Naive B cell (primary cell): ENCODE results near the gene ZNF397. TPM values are rescaled to one million over a fixed set of nuclear protein-coding genes. Genes with fewer than 3 reads are reported as not detected.
"Not testable (repeated sequence)": the region's sequence is repeated elsewhere in the genome, so short reads cannot be mapped to it uniquely, and the experiment has no call there.

Source experiments
- ATAC-seq, 2 donors: fragments of 150-1000 bp; cut with Tn5 transposase; 2 replicates each; pipeline ENCODE4 v1.10.0; 2021; ENCODE audit warnings: low read depth in 2 of 2, mild to moderate bottlenecking in 2 of 2, moderate library complexity in 2 of 2
- DNase-seq: peaks from one replicate; pipeline ENCODE4 v3.0.0; 2022
- H3K27ac Mint-ChIP-seq, 6 donors: one replicate each; pipeline ENCODE4 v1.8.0; 2020 to 2022; ENCODE audit warnings: mild to moderate bottlenecking in 6 of 6, mixed read lengths in 6 of 6, moderate library complexity in 5 of 6, inconsistent platforms in 2 of 6
- H3K27me3 Mint-ChIP-seq, 3 donors: one replicate each; pipeline ENCODE4 v1.8.0; 2021 to 2022; ENCODE audit warnings: mixed read lengths in 3 of 3, mild to moderate bottlenecking in 1 of 3
- H3K36me3 Mint-ChIP-seq, 2 donors: one replicate each; pipeline ENCODE4 v1.8.0; 2020 to 2022; ENCODE audit warnings: mixed read lengths in 2 of 2, inconsistent platforms in 1 of 2, mild to moderate bottlenecking in 1 of 2
- H3K4me1 Mint-ChIP-seq, 3 donors: one replicate each; pipeline ENCODE4 v1.8.0; 2020 to 2022; ENCODE audit warnings: mixed read lengths in 3 of 3, inconsistent platforms in 1 of 3, mild to moderate bottlenecking in 1 of 3, moderate library complexity in 1 of 3
- H3K4me3 Mint-ChIP-seq, 8 donors: one replicate each; pipeline ENCODE4 v1.8.0; 2020 to 2022; ENCODE audit warnings: mild to moderate bottlenecking in 8 of 8, mixed read lengths in 8 of 8, moderate library complexity in 8 of 8, inconsistent platforms in 2 of 8
- H3K9me3 Mint-ChIP-seq, 7 donors: one replicate each; pipeline ENCODE4 v1.8.0; 2020 to 2022; ENCODE audit warnings: mixed read lengths in 7 of 7, mild to moderate bottlenecking in 5 of 7, inconsistent platforms in 2 of 7, moderate library complexity in 1 of 7
- polyA plus RNA-seq, 6 donors: library from polyadenylated mRNA; unstranded; fragments of 300-500 nt; fragmentation: Illumina TruSeq; gene quantifications; one replicate each; pipeline ENCODE4 v1.2.3, GENCODE V29; 2021; ENCODE audit warnings: low read depth in 6 of 6

The ZNF397 gene
- 10 to 100 TPM in 3 of 6 donors, 1 to 10 TPM in 3; 7.7 to 18.1 (median 10.9) TPM for polyA plus RNA-seq

DNA sequence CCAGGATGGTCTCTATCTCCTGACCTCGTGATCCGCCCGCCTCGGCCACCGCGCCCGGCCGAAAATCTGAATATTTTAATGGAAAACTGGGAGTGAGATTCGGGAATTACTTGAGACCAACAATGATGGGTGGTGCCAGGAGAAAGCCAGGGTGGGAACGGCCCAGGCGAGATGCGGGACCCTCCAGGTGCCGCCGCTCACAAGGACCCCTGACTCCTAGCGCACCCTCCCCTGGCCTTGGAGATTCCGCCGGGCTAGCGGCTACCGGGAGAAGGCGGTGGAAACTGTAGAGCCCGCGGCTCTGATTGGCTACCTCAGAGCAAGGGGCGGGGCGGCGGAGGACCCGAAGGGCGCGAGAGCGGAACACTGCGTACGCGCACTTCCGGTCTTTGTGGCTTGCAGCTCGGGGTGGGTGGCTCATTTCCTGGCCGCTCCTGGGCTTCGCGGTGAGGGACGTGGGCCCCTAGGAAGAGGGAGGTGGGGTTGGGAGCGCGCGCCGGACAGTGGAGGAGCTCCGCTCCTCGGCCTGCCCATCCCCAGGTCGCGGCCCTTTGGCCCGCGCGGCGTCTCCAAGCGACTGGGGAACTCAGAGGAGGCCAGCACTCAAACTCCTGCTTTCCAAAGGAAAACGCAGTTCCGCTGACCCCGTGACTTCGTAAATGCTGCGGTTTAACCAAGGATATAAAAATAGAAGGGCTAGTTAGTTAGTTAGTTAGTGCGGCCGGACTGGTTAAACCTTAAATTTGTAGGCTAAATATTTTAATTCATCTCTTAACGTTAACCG, at the start of gene ZNF397:
ZNF397 (plus strand) TSS at position 371 of the 784 bp plus-strand sequence. CDS start 1,437 bp downstream, outside the sequence.
- Mint-ChIP-seq H3K4me1 (peaks cover 25 to 34% (median 33%) of the 10 kb centered on the region in 3 donors), H3K27me3 (no peaks in the 10 kb centered on the region), H3K4me3 (peak within 1 kb of the TSS; percentile 96 to 99 (median 98)), H3K9me3 (peaks cover 11 to 23% (median 21%) of the 10 kb centered on the region in 7 donors), H3K36me3 (peaks cover 28 to 36% of the 10 kb centered on the region in 2 donors), H3K27ac (peak within 1 kb of the TSS; percentile 99 to 100 (median 100))
- peak; percentile 93 for DNase-seq
- ATAC-seq, result peak; percentile 95 to 96

DNA sequence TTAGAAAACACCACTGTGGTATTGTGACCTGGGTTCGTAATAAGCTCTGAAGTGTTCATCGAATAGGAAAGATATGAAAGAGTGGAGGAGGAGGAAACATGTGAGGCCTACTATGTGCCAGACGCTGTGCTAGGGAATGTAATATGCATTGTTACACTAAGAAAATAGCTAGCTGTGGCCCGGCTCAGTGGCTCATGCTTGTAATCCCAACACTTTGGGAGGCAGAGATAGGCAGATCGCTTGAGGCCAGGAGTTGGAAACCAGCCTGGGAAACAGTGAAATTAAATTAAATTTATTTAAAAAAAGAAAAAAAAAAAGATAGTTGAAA, 49.2 kb upstream of the ZNF397 start:
- Mint-ChIP-seq H3K36me3 (no peaks in the 10 kb centered on the region), H3K4me1 (peaks cover 0 to 4% (median 0%) of the 10 kb centered on the region in 3 donors), H3K9me3 (no peaks in the 10 kb centered on the region)

DNA sequence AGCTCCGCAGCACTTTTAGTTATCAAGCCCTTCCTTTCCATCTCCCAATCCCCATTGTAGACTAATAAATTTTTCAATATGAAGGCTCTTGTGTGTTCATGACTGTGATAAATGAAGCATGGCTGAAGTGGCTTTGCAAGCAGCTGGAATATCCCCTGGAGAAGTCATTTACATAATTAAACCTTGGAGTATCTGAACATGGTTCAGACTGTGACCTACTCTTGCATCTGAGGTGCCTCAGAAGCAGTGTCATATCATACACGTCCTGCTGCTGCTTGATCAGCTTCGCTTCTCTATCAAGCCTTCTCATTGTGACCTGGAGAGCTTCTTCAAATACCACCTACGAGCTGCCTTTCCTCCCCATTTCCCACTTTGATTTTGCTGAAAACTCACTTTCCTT, 48.4 kb upstream of the ZNF397 start:
- H3K4me1 Mint-ChIP-seq, result peaks cover 0 to 4% (median 0%) of the 10 kb centered on the region in 3 donors

More for the DNA sequence above, 49.2 kb upstream of the ZNF397 start:
- Mint-ChIP-seq H3K27ac (no peak overlapping the region), H3K27me3 (no peaks in the 10 kb centered on the region), H3K4me3 (no peak overlapping the region)
- DNase-seq, result no peak
- ATAC-seq, result no peak

DNA sequence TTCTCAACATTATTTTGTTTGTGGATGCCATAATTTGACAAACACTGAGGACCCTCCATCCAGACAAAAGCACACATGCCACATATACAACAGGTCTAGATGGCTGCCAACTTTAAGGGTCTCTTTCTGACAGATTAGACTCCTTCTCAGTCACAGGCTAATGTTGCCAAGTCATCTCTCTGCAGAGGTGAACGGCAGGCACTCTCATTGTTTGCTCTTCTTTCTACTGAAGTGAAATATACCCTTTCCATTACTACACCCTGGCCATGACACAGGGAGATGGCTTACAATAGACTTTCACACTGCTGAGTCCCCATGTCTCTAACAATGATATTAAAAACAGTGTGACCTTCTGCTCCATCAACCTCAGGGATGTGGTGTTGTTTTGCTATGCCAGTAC, 47.5 kb upstream of the ZNF397 start:
- ATAC-seq (no peak), DNase-seq (no peak)
- no peaks in the 10 kb centered on the region for H3K27me3 Mint-ChIP-seq
- peaks cover 0 to 4% (median 0%) of the 10 kb centered on the region in 3 donors for H3K4me1 Mint-ChIP-seq
- no peaks in the 10 kb centered on the region for H3K9me3 Mint-ChIP-seq
- H3K4me3 Mint-ChIP-seq, result no peak overlapping the region
- no peaks in the 10 kb centered on the region for H3K36me3 Mint-ChIP-seq
- H3K27ac Mint-ChIP-seq, result peak overlapping the region in 1 of 6 donors; percentile 17

More for the DNA sequence above, 48.4 kb upstream of the ZNF397 start:
- Mint-ChIP-seq H3K27me3 (no peaks in the 10 kb centered on the region), H3K9me3 (no peaks in the 10 kb centered on the region), H3K27ac (no peak overlapping the region), H3K4me3 (no peak overlapping the region), H3K36me3 (no peaks in the 10 kb centered on the region)
- ATAC-seq, result no peak
- no peak for DNase-seq

DNA sequence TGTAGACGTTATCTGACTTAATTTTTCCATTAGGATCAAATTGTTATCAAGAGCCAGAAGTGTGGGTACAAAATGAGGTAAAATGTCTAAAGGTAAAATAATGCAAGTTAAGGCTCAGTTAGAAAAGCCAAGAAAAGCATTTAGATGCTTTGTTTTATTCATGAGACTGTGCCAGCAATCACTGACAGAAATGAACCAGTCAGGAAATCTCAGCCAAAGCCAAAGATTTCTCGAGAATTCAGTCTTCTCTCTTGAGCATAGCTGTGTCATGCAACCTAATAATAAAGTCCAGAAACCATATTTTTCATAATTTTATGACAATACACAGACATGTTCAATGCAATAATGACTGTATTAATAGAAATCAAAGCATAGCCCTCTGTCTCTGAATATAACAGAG, 43.5 kb upstream of the ZNF397 start:
- Mint-ChIP-seq H3K36me3 (no peaks in the 10 kb centered on the region), H3K27me3 (peaks cover 0 to 3% (median 0%) of the 10 kb centered on the region in 3 donors), H3K9me3 (no peaks in the 10 kb centered on the region), H3K27ac (no peak overlapping the region), H3K4me3 (no peak overlapping the region), H3K4me1 (peaks cover 0 to 2% (median 0%) of the 10 kb centered on the region in 3 donors)
- no peak for DNase-seq
- no peak for ATAC-seq

DNA sequence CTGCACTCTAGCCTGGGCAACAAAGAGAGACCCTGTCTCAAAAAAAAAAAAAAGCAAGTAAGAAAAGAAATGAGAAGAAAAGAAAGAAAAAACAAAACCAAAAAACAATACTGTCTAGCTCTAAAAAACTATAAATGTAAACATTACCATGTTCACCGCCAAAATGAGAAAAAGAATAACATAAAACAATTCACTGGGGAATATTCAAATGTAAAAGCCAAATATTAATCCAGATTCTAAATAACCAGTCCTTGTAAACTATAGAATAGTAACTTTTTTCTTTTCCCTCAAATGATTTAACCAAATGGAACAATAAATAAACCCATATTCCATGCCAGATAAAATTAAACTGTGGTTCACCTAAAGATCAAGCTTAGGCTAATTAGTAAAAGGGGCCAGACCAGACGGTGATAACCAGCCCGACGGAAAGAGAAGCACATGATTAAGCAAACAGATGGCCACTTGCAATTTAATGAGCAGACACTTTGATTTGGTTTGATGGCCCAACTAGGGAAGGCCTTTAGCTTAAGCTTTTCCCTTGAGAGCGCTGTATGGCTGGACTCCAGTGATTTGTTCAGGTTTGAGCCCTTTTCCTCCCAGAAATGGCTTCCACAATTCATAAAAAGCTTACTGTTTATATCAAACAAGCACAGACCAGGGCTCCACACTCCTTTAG, 39.4 kb upstream of the ZNF397 start:
- ATAC-seq, result no peak
- H3K36me3 Mint-ChIP-seq, result peaks cover 13 to 14% of the 10 kb centered on the region in 2 donors
- peaks cover 1 to 14% (median 12%) of the 10 kb centered on the region in 7 donors for H3K9me3 Mint-ChIP-seq
- no peak for DNase-seq
- H3K27me3 Mint-ChIP-seq, result peaks cover 0 to 11% (median 3%) of the 10 kb centered on the region in 3 donors
- H3K4me3 Mint-ChIP-seq, result no peak overlapping the region
- H3K4me1 Mint-ChIP-seq, result no peaks in the 10 kb centered on the region
- H3K27ac Mint-ChIP-seq, result peak overlapping the region in 1 of 6 donors; percentile 23

DNA sequence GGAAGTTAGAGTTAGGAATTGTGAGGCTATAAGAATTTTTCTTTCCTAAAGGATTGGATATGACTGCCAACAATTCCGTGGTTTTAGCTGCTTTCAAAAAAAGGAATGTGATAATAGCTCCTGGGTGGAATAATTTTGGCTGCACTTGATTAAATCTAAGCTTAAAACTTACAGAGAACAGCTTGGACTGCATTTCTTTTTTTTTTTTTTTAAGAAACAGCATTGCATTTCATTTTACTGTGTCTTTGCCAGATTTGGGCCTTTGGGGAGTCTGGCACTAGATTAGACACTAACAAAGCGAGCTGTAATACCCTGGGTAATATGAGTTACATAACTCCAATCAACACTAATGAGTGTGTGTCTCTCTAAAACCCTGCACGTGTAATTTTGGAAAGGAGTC, 37.8 kb upstream of the ZNF397 start:
- Mint-ChIP-seq H3K27me3 (peaks cover 0 to 11% (median 3%) of the 10 kb centered on the region in 3 donors), H3K9me3 (peaks cover 1 to 14% (median 12%) of the 10 kb centered on the region in 7 donors), H3K4me1 (no peaks in the 10 kb centered on the region), H3K4me3 (no peak overlapping the region), H3K27ac (no peak overlapping the region), H3K36me3 (peaks cover 13 to 14% of the 10 kb centered on the region in 2 donors)
- no peak for DNase-seq
- ATAC-seq, result no peak

DNA sequence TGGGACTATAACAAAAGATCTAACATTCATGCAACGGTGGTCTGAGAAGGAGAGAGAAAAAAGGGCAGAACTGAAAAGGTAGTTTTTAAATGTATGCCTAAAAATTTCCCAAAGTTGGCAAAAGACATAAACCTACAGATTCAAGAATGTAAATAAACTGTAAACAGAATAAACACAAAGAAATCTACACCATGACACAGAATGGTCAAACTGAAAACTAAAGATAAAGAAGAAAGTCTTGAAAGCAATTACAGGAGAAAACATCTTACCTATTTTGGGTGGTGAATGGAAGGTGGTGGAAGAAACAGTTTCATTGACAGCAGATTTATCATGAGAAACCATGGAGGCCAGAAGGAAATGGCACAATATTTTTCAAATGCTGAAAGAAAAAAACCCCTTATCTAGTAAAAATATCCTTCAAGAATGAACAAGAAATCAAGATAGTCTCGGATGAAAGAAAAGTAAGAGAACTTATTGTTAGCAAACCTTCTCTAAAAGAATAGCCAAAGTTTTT, 35.6 kb upstream of the ZNF397 start:
- Mint-ChIP-seq H3K9me3 (peaks cover 1 to 14% (median 12%) of the 10 kb centered on the region in 7 donors), H3K27me3 (peaks cover 0 to 11% (median 0%) of the 10 kb centered on the region in 3 donors), H3K4me3 (no peak overlapping the region), H3K36me3 (peaks cover 13 to 14% of the 10 kb centered on the region in 2 donors), H3K4me1 (no peaks in the 10 kb centered on the region), H3K27ac (no peak overlapping the region)
- ATAC-seq (no peak), DNase-seq (no peak)

DNA sequence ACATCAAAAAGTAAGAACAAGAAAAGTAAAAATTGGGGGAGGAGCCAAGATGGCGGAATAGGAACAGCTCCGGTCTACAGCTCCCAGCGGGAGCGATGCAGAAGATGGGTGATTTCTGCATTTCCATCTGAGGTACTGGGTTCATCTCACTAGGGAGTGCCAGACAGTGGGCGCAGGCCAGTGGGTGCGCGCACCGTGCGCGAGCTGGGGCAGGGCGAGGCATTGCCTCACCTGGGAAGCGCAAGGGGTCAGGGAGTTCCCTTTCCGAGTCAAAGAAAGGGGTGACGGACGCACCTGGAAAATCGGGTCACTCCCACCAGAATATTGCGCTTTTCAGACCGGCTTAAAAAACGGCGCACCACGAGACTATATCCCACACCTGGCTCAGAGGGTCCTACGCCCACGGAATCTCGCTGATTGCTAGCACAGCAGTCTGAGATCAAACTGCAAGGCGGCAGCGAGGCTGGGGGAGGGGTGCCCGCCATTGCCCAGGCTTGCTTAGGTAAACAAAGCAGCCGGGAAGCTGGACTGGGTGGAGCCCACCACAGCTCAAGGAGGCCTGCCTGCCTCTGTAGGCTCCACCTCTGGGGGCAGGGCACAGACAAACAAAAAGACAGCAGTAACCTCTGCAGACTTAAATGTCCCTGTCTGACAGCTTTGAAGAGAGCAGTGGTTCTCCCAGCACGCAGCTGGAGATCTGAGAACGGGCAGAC, 34.9 kb upstream of the ZNF397 start:
- H3K36me3 Mint-ChIP-seq, result peaks cover 13 to 14% of the 10 kb centered on the region in 2 donors
- not testable (repeated sequence) for ATAC-seq, H3K4me3 Mint-ChIP-seq, H3K4me1 Mint-ChIP-seq, DNase-seq, H3K27ac Mint-ChIP-seq
- peaks cover 1 to 14% (median 12%) of the 10 kb centered on the region in 7 donors for H3K9me3 Mint-ChIP-seq
- H3K27me3 Mint-ChIP-seq, result peaks cover 0 to 11% (median 0%) of the 10 kb centered on the region in 3 donors

DNA sequence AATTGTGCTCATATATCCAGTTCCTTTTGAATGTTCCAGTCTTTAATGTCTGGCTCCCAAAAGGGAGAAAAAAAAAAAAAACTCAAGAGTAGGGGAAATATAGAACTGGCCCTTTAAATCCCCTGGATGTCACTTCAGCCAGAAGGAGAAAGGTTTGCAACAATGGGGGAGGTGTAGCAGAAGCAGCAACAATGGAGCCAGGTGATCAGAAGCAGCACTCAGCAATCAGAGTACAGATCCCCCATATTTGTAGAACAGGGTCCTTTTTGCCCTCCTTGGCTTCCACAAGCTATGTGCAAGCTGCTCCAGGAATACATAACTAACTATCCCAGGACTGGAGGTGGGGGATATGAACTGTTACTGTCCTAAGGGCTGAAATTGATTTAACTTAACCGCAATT, 25.8 kb upstream of the ZNF397 start:
- Mint-ChIP-seq H3K36me3 (no peaks in the 10 kb centered on the region), H3K9me3 (peaks cover 0 to 2% (median 0%) of the 10 kb centered on the region in 7 donors), H3K4me1 (no peaks in the 10 kb centered on the region), H3K27me3 (no peaks in the 10 kb centered on the region), H3K4me3 (no peak overlapping the region), H3K27ac (no peak overlapping the region)
- DNase-seq, result no peak
- ATAC-seq, result no peak

DNA sequence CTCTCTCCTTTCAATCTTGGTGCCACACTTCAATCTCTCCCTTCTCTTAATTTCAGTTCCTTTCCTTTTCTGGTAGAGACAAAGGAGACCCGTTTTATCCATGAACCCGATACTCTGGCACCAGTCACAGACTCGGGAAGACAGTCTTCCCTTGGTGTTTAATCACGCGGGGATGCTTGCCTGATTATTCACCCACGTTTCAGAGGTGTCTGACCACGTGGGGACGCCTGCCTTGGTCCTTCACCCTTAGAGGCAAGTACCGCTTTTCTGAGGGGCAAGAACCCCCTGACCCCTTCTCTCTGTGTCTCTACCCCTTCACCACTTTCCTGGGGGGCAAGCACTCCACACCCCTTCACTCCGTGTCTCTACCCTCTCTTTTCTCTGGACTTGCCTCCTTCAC, 24.2 kb upstream of the ZNF397 start:
- H3K9me3 Mint-ChIP-seq, H3K36me3 Mint-ChIP-seq, H3K4me1 Mint-ChIP-seq, H3K4me3 Mint-ChIP-seq, ATAC-seq, DNase-seq, H3K27me3 Mint-ChIP-seq, H3K27ac Mint-ChIP-seq: not testable (repeated sequence)

DNA sequence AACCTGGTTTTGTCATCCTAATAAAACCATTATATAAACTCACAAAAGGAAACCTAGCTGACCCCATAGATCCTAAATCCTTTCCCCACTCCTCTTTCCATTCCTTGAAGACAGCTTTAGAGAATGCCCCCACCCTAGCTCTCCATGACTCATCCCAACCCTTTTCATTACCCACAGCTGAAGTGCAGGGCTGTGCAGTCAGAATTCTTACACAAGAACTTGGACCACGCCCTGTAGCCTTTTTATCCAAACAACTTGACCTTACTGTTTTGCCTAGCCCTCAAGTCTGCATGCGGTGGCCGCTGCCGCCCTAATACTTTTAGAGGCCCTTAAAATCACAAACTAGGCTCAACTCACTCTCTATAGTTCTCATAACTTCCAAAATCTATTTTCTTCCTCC, 21.5 kb upstream of the ZNF397 start:
- not testable (repeated sequence) for H3K36me3 Mint-ChIP-seq, DNase-seq, H3K4me3 Mint-ChIP-seq, H3K27me3 Mint-ChIP-seq, H3K9me3 Mint-ChIP-seq, ATAC-seq, H3K27ac Mint-ChIP-seq, H3K4me1 Mint-ChIP-seq

DNA sequence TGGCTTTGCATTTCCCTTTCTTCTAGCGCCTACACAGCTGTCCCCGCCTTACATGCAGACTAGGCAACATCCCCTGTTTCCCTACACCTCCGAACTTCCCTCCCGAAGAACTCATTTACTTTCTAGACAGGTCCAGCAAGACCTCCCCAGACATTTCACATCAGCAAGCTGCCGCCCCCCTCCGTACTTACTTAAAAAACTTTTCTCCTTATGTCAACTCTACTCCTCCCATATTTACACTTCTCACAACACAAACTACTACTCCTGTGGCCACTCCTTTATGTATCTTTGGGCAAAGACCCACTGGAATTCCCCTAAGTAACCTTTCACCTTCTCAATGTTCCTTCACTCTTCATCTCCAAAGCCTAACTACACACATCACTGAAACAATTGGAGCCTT, 20.4 kb upstream of the ZNF397 start:
- Mint-ChIP-seq H3K9me3 (no peaks in the 10 kb centered on the region), H3K4me3 (no peak overlapping the region)

More for the DNA sequence above, 20.4 kb upstream of the ZNF397 start:
- no peaks in the 10 kb centered on the region for H3K36me3 Mint-ChIP-seq
- no peaks in the 10 kb centered on the region for H3K27me3 Mint-ChIP-seq
- no peak overlapping the region for H3K27ac Mint-ChIP-seq
- DNase-seq (no peak), ATAC-seq (no peak)
- no peaks in the 10 kb centered on the region for H3K4me1 Mint-ChIP-seq
